GM18505 (cell line): ENCODE measurements around the gene FZD2.

Experiments used
- ATAC-seq: cut with Tn5 transposase; IDR thresholded peaks from one replicate; pipeline ENCODE4 v1.9.1; 2021; ENCODE audit not compliant: unreplicated experiment
- POLR2A ChIP-seq: IDR thresholded peaks from 4 replicates; pipeline ENCODE4 v1.6.1; 2011; ENCODE audit warnings: borderline replicate concordance; ENCODE audit not compliant: insufficient read depth, insufficient read length; ENCODE audit errors: extremely low read depth

FZD2 gene

DNA sequence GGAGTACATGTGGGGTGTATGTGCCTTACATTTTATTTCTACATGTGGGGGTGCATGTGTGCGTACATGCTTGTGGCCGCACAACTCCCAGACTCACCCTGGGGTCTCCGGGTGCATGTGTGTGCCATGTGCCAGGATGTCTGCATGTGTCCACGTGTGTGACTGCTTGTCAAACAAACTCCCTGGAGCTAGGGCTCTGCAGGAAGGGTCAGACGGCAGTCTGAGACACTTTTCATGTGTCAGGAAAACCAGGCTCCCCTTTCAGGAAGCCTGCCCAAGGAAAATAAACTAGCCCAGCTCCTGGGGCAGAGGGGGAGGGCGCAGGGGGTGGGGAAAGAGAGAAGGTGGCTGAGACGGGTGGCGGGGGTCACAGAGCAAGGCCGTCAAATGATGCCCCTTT lies 44.7 kb downstream of the FZD2 start:
- no peak for ATAC-seq
- TF ChIP-seq POLR2A, result no peak

DNA sequence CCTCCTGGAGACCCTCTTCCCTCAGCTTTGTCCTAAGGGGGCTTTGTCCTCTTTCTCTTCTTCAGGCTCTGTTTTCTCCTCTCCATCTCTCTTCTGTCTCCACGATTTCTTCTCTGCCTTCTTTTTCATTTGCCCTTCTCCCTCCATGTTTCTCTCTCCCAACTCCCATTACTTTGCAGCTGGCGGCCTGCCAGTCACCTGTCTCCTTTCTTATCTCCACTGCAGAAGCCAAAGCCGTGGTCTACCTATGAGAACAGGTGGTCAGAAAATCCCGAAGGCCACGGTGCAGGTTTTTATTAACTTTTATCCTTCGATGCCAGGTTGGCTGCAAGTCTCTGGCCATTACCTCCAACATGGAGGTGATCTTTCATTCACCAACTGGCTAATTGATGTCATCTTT lies 45.1 kb downstream of the FZD2 start:
- TF ChIP-seq POLR2A, result no peak
- no peak for ATAC-seq

DNA sequence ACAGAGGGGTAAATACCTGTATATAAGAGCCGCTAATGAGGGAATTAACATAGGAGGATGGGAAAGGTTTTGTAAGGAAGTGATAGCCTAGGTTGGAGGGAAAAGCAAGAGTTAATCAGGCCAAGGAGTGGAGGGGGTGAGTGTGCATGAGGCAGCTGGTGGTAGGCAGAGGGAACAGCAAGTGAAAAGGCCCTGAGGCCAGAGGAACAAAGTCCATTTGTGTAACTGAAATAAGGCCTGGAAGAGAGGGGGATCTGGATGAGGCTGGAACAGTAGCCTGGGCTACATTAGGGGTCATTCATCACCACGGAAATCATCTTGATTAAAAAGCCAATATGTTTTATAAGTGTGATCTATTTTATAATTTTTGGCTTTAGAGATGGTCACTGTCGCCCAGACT lies 45.7 kb downstream of the FZD2 start:
- no peak for TF ChIP-seq POLR2A
- ATAC-seq, result no peak

DNA sequence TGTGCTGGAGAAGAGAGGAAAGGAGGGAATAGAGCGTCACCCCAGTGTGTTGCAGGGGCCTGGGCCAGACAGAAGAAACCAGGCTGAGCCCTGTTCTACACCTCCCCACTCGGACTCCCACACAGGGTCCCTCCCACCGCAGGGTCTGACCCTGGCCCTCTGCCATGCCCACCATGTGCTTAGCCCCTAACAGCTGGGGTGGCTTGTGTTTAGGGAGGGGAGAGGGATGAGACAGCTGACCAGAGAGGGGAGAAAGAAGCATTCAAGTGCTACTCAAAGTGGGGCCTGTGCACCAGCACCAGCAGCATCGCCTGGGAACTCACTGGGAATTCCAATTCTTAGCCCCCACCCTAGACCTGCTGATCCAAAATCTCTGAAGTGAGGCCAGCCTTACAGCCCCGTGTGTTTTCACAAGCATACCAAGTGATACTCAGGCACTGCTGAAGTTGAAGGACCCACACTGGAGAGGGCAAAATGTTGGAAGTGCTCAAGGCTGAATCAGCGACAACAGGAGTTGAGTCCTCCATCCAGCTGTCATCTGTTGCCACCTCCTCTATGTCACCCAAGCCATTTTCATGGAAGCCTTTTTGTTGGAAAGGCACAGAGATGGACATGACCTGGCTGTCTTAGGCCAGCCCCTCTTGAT lies 47.0 kb downstream of the FZD2 start:
- no peak for ATAC-seq
- TF ChIP-seq POLR2A, result no peak

DNA sequence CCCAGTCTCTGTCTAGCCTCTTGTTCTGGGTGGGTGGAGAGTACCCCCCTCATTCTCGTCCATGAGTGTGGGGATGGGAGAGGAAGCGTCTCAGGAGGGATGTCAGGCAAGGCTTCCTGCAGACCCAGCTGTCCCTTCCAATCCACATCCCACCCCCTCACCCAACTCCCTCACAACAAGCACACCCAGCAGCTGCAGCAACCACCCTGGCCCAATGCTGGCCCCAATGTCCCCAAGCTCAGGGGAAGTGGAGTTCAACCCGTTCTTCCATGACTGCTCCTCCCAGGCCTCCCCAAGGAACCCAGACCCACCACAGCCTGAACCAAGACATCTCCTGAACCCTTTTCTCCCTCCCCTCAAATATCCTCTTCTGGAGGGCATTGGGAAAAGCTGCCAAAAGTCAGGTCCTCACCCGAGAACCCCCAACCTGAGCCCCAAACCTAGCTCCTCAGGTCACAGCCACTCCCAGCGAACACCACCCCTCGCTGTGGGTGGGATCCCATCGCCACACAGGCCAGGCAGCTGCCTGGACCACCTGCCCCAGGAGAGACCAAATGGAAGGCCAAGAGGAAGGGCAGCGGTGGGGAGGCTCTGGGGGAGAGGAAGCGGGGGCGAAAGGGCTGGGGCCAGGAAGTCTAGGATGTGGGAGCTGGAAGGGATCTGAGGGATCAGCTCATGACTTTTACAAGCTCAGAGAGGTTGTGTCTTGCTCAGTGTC lies 47.6 kb downstream of the FZD2 start:
- TF ChIP-seq POLR2A, result no peak
- ATAC-seq, result no peak

DNA sequence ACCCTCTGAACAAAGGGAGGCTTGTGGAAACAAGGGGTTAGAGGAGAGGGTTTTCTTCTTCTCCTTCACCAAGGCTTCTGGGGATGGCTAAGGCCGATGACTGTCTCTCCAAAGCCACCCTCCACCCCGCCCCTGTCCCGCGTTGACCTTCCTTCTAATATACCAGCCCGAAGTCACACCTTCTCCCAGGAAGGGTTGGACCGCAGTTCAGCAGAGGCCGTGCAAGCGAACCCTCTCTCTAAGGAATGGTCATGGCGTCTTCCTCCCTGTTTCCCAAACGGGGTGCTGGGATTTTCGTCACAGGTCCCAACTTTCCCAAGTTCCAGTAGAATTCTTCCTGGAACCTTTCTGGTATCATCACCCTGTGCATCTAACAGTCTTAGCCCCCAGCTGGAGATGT lies 49.4 kb downstream of the FZD2 start:
- no peak for ATAC-seq
- TF ChIP-seq POLR2A, result no peak

DNA sequence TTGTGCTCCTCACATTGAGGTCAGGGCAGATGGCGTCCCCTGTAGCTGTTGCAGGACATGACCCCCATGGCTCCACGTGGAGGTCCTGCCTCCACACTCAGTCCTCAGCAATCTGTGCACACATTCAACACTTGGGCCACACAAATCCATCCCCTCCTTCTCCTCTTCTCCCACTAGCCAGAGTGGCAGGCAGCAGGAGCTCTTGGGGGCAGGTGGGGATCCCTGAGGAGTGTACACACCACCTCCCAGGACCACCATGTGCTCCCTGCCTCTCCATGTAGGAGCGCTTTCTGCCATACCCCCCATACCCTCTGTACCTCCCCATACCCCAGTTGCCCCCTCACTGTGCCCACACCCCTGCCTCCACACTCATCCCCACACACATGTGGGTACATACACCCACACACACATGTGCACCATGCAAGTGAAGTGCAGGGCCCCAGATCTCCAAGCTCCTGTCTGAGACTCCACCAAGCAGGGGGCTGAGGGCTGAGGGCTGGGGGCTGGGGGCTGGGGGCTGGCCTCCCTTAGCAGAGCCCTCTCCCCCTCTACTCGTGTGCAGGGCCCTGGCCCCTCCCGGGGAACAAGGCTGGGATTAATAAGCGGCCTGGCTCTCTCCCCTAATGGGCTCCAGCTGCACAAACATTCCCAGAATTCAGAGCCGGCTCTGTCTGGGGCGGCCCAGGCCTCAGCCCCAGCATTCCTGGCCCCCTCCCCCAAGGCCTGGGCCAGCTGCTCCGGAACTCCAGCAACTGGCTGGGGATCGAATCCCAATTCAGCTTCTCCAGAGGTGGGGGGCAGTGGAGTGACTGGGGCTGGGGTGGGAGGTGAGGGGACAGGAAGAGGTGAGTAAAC lies 50.8 kb downstream of the FZD2 start:
- no peak for TF ChIP-seq POLR2A
- no peak for ATAC-seq

DNA sequence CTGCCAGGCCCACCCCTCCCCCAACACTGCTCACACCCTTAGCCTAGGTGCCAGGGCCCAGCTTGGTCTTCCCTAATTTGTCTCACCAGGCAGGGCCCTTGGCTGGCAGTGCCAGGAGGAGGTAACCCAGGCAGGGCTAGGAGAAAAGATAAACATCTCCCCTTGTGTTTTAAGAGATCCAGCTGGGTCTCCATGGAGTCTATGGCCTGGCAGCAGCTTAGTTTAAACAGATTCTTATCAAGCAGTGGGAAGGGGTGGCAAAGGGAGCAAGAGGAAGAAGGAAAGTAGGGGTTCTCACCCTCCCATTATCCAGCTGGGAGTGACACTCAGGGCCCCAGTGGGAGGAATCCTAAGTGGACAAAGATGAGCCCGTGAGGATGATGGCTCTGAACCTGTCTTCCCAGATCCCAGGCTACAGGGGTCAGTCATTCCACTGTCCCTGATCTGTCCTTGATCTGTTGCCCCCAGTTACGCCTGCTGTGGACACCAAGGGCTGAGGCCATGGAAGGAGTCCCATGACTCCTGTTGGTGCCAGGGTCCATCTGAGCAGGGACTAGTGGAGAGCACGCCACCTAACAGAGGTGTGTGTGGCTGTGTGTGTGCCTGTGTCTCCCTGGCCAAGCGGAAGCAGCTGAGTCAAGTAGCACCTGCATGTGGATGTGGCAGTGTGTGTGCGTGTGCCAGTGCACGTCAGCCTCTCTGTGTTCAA lies 51.6 kb downstream of the FZD2 start:
- no peak for TF ChIP-seq POLR2A
- no peak for ATAC-seq

DNA sequence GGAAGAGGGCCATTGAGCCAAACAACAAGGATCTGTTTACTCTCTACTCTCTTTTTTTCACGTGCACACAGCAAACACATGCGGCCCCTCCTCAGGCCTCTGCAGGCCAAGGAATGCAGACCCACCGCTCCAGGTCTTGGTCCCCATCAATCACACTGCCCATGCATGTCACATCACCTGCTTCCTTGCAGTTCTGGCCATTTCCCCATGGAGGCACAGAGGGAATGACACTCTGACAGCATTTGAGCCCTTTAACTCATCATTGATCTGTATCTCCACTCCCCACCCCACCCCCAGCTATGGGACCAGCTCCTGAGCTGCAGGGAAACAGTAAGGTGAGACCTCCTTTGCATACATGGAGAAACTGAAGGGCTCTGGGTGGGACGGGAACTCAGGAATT lies 53.0 kb downstream of the FZD2 start:
- no peak for TF ChIP-seq POLR2A
- ATAC-seq, result no peak
